Body of pancreas (tissue), 4 donors: Measurements from ENCODE around the gene PRELID2.

Source experiments
- CTCF ChIP-seq, 7 experiments: fragments of 450-650 bp in 4 of 7; fragments of 200-600 bp in 3 of 7; sonication (generic) in 3 of 7; IDR thresholded peaks; one replicate each; pipeline ENCODE4 v1.5.1; 2016 to 2019; ENCODE audit warnings: antibody characterized with exemption in 7 of 7
- POLR2A ChIP-seq, 3 donors: fragments of 450-650 bp; IDR thresholded peaks; one replicate each; pipeline ENCODE4 v1.6.1; 2016; ENCODE audit warnings: antibody characterized with exemption in 3 of 3, mild to moderate bottlenecking in 2 of 3

- no peak for TF ChIP-seq CTCF (IDR thresholded peaks at IDR 0.05)
- no peak for TF ChIP-seq POLR2A (IDR thresholded peaks at IDR 0.05)
Measured at GRCh38 chr5:145739843-145740242, 95.3 kb downstream of the PRELID2 start.
